Ascending aorta (tissue), 2 donors: ENCODE results near the gene SESN2. TPM values are rescaled to one million over a fixed set of nuclear protein-coding genes. Genes with fewer than 3 reads are reported as not detected.

Experiments
- DNase-seq, 2 donors: peaks; one replicate each; pipeline ENCODE4 v3.0.0-alpha.2; 2019; ENCODE audit warnings: low spot score in 2 of 2
- H3K27ac ChIP-seq, 2 donors: fragments of 200-600 bp; sonication (generic); one replicate each; pipeline ENCODE4 v1.5.1; 2016 to 2017; ENCODE audit warnings: mild to moderate bottlenecking in 1 of 2
- H3K27me3 ChIP-seq: fragments of 200-600 bp; sonication (generic); one replicate; pipeline ENCODE4 v1.5.1; 2017
- H3K36me3 ChIP-seq, 2 donors: fragments of 200-600 bp; sonication (generic); one replicate each; pipeline ENCODE4 v1.5.1; 2016
- H3K4me1 ChIP-seq, 2 donors: fragments of 200-600 bp; sonication (generic); one replicate each; pipeline ENCODE4 v1.5.1; 2016 to 2017; ENCODE audit warnings: mild to moderate bottlenecking in 1 of 2
- H3K4me3 ChIP-seq, 2 donors: fragments of 200-600 bp; sonication (generic); one replicate each; pipeline ENCODE4 v1.5.1; 2016 to 2017; ENCODE audit warnings: mild to moderate bottlenecking in 1 of 2
- H3K9me3 ChIP-seq, 2 donors: fragments of 200-600 bp; sonication (generic); one replicate each; pipeline ENCODE4 v1.5.1; 2016
- intact Hi-C: fragments of 100-400 bp; cut with DNase I; formaldehyde crosslinking; loops from one replicate; pipeline ENCODE4 v1.15.1; 2023
- total RNA-seq: library from RNA; depleted of rRNA; stranded (reverse); fragments of >200 nt; gene quantifications from one replicate; pipeline ENCODE4 v1.1.0, GENCODE V29; 2016
- TF ChIP-seq, protein P1 (sequence below), 3 experiments: fragments of 200-600 bp in 2 of 3; fragments of 450-650 bp in 1 of 3; sonication (generic) in 2 of 3; IDR thresholded peaks; one replicate each; pipeline ENCODE4 v1.5.1; 2016 to 2019; ENCODE audit warnings: antibody characterized with exemption in 3 of 3, mild to moderate bottlenecking in 1 of 3, moderate library complexity in 1 of 3

SESN2 gene
- total RNA-seq, 1 donor from 2014 or later, result 7.6 TPM

DNA sequence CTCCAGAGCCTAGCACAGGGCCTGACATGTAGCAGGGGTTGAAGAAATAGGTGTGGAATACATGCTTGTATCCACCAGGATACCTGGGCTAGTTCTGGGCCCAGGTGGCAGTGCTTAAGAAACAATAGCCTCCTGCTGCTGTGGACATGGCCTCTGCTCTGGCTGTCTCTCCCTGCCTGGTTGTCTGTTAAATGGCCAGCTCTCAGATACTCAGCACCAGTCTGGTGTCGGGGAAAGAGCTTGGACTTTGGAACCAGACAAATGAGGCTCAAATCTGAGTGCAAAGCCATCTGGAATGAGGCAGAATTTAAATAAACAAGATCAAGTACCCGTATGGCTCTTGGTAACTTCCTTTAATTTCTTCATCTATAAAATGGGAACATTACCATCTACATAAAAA, 31.5 kb downstream of the SESN2 start:
- Histone ChIP-seq H3K27ac (no peak overlapping the region), H3K9me3 (no peaks in the 10 kb centered on the region), H3K4me1 (no peaks in the 10 kb centered on the region), H3K4me3 (no peak overlapping the region), H3K27me3 (no peaks in the 10 kb centered on the region), H3K36me3 (no peaks in the 10 kb centered on the region)
- no peak for DNase-seq
- TF ChIP-seq, protein P1, sequence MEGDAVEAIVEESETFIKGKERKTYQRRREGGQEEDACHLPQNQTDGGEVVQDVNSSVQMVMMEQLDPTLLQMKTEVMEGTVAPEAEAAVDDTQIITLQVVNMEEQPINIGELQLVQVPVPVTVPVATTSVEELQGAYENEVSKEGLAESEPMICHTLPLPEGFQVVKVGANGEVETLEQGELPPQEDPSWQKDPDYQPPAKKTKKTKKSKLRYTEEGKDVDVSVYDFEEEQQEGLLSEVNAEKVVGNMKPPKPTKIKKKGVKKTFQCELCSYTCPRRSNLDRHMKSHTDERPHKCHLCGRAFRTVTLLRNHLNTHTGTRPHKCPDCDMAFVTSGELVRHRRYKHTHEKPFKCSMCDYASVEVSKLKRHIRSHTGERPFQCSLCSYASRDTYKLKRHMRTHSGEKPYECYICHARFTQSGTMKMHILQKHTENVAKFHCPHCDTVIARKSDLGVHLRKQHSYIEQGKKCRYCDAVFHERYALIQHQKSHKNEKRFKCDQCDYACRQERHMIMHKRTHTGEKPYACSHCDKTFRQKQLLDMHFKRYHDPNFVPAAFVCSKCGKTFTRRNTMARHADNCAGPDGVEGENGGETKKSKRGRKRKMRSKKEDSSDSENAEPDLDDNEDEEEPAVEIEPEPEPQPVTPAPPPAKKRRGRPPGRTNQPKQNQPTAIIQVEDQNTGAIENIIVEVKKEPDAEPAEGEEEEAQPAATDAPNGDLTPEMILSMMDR (IDR thresholded peaks at IDR 0.05), result no peak
- intact Hi-C loops, result no loop called here

DNA sequence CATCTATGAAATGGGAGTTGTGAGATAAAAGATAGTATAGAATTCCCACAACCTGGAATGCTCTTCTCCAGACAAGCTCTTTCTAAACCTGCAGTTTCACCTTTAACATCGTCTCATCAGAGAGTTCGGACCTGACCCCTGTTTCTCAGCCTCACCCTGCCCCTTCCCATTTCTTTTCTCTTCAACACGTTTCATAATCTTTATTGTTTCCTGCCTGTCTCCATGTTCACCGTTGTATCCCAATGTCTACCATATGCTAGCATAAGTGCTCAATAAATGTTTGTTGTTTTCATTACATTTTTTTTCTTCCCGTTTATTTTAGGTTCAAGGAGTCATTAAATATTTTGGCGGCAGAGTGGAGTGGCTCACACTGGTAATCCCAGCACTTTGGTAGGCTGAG, 32.4 kb downstream of the SESN2 start:
- Histone ChIP-seq H3K27ac (no peak overlapping the region), H3K4me1 (no peaks in the 10 kb centered on the region), H3K27me3 (no peaks in the 10 kb centered on the region), H3K4me3 (no peak overlapping the region), H3K36me3 (no peaks in the 10 kb centered on the region), H3K9me3 (no peaks in the 10 kb centered on the region)
- DNase-seq, result no peak
- intact Hi-C loops, result no loop called here
- TF ChIP-seq, protein P1 (IDR thresholded peaks at IDR 0.05), result no peak

DNA sequence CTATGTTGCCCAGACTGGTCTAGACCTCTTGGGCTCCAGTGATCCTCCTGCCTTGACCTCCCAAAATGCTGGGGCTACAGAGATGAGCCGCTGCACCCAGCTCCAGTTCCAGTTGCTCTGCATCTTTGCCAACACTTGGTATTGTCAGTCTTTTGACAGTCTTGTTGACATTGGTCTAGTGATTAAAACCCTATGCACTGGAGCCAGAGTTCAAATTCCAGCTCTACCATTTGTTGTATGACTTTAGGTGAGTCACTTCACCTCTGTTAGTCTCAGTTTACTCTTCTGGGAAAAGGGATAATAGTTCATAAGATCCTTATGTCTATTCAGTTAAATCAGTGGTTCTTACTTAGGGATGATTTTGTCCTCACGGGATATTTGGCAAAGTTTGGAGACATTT, 36.6 kb downstream of the SESN2 start:
- no peak for DNase-seq
- Histone ChIP-seq H3K9me3 (no peaks in the 10 kb centered on the region), H3K4me1 (no peaks in the 10 kb centered on the region), H3K27ac (no peak overlapping the region), H3K27me3 (no peaks in the 10 kb centered on the region), H3K36me3 (no peaks in the 10 kb centered on the region), H3K4me3 (no peak overlapping the region)
- intact Hi-C loops, result no loop called here
- TF ChIP-seq, protein P1 (IDR thresholded peaks at IDR 0.05), result no peak

DNA sequence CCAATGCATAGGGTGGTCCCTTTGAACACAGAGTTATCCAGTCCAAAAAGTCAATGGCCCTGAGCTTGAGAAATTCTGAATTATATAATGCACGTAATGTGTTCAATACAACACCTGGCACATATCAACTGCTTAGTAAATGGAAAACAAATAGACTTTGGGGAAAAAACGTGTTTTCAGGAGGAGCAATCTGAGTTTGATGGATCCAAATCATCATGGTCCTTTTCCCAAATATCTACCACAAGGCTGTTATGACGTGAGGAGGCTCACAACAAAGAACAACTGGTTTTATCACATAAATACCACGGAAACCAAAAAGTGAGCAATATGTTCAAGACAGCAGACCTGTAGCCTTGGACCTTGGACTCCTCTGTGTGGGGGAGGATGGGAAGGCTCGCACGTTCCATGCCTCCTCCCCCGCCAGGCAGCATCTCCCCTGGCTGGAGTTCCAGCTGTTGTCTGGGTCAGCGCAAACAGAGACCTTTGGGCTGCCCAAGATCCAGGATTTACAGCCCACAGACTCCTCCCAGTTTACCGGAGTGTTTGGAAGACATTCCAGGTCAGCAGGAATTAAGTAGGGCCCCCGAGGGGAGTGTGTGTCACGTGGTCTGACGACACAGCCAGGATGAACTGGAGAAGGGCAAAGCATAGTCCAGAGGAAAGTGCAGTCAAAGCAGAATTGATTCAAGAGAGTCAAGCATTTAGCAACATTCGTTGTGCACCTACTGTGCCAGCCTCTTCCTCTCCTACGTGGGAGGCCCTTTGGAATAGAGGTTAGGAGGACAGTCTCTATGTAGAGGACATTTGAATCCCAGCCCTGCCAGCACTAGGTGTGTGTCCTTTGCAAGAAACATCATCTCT, 37.3 kb downstream of the SESN2 start:
- no peak overlapping the region for H3K4me3 ChIP-seq
- no peak overlapping the region for H3K27ac ChIP-seq
- no peaks in the 10 kb centered on the region for H3K27me3 ChIP-seq
- no peaks in the 10 kb centered on the region for H3K9me3 ChIP-seq
- DNase-seq, result no peak
- H3K4me1 ChIP-seq, result no peaks in the 10 kb centered on the region
- intact Hi-C loops, result no loop called here
- TF ChIP-seq, protein P1 (IDR thresholded peaks at IDR 0.05), result no peak
- H3K36me3 ChIP-seq, result no peaks in the 10 kb centered on the region

DNA sequence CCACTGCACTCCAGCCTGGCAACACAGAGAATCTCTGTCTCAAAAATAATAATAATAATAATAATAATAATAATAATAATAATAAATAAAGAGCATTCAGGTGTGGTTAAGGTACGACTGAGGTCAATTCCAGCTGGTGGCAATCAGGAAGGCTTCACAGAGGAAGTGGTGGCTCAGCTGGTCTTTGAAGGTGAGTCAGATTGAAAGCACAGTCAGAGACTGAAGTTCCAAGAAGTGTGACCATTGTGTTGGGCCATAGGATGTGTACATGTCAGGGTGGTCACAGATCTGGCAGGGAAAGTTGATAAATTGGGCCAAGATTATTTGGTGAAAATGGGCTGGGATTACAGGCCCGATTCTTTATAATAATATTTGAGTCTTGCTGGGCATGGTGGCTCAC, 38.5 kb downstream of the SESN2 start:
- H3K27me3 ChIP-seq, result no peaks in the 10 kb centered on the region
- TF ChIP-seq, protein P1 (IDR thresholded peaks at IDR 0.05), result no peak
- intact Hi-C loops, result no loop called here

More for the DNA sequence above, 38.5 kb downstream of the SESN2 start:
- no peaks in the 10 kb centered on the region for H3K36me3 ChIP-seq
- no peak overlapping the region for H3K27ac ChIP-seq
- no peaks in the 10 kb centered on the region for H3K9me3 ChIP-seq
- H3K4me1 ChIP-seq, result no peaks in the 10 kb centered on the region
- H3K4me3 ChIP-seq, result no peak overlapping the region
- DNase-seq, result no peak
